Neuronal stem cell (in vitro differentiated cells): Measurements from ENCODE around the gene BCAS3.
A peak's percentile ranks its signal among the peaks of the same experiment; 100 is the strongest.

Experiments used
- DNase-seq: peaks from one replicate; pipeline ENCODE4 v3.0.0-alpha.2; 2013; ENCODE audit warnings: low spot score
- H2AFZ ChIP-seq: one replicate; pipeline ENCODE4 v1.6.1; 2013; ENCODE audit warnings: mild to moderate bottlenecking, low read length, inconsistent platforms
- H2AK5ac ChIP-seq: 2 replicates; pipeline ENCODE4 v1.6.1; 2013; ENCODE audit warnings: low read depth, mild to moderate bottlenecking, inconsistent platforms, low read length, moderate library complexity, mixed read lengths
- H2BK120ac ChIP-seq: 2 replicates; pipeline ENCODE4 v1.6.1; 2013; ENCODE audit warnings: low read depth, mild to moderate bottlenecking, inconsistent platforms, low read length, moderate library complexity, mixed read lengths
- H2BK12ac ChIP-seq: one replicate; pipeline ENCODE4 v1.6.1; 2013; ENCODE audit warnings: low read length, inconsistent platforms
- H2BK15ac ChIP-seq: 2 replicates; pipeline ENCODE4 v1.6.1; 2013; ENCODE audit warnings: mild to moderate bottlenecking, low read length, inconsistent platforms, mixed read lengths
- H2BK5ac ChIP-seq: one replicate; pipeline ENCODE4 v1.6.1; 2013; ENCODE audit warnings: inconsistent platforms, mild to moderate bottlenecking, low read length, moderate library complexity
- H3K14ac ChIP-seq: one replicate; pipeline ENCODE4 v1.6.1; 2013; ENCODE audit warnings: low read length, inconsistent platforms
- H3K18ac ChIP-seq: 2 replicates; pipeline ENCODE4 v1.6.1; 2013; ENCODE audit warnings: low read length, inconsistent platforms
- H3K23ac ChIP-seq: 2 replicates; pipeline ENCODE4 v1.6.1; 2013; ENCODE audit warnings: low read depth, mild to moderate bottlenecking, mixed read lengths, low read length, inconsistent platforms; ENCODE audit not compliant: poor library complexity
- H3K27ac ChIP-seq: replicated peaks from 3 replicates; pipeline ENCODE4 v1.5.1; 2013; ENCODE audit warnings: low read length, inconsistent platforms
- H3K27me3 ChIP-seq, 3 experiments: 2 replicates each; pipeline ENCODE4 v1.6.1; 2013; ENCODE audit warnings: low read length in 3 of 3, mild to moderate bottlenecking in 2 of 3, inconsistent platforms in 1 of 3, low read depth in 1 of 3, mixed read lengths in 1 of 3, moderate library complexity in 1 of 3; ENCODE audit not compliant: control insufficient read depth in 3 of 3, insufficient read depth in 3 of 3
- H3K36me3 ChIP-seq, 2 donors: replicated peaks in 1 of 2; 2 replicates each; pipeline ENCODE4 v1.6.1; 2013; ENCODE audit warnings: low read length in 2 of 2; ENCODE audit not compliant: control insufficient read depth in 2 of 2, insufficient read depth in 2 of 2
- H3K4ac ChIP-seq: 2 replicates; pipeline ENCODE4 v1.6.1; 2013; ENCODE audit warnings: inconsistent platforms, mild to moderate bottlenecking, low read length, moderate library complexity
- H3K4me1 ChIP-seq, 2 donors: 1 replicate in 1 of 2; 2 replicates in 1 of 2; pipeline ENCODE4 v1.6.1; 2013; ENCODE audit warnings: low read length in 2 of 2, low read depth in 1 of 2; ENCODE audit not compliant: control insufficient read depth in 2 of 2, insufficient read depth in 1 of 2
- H3K4me2 ChIP-seq: one replicate; pipeline ENCODE4 v1.6.1; 2013; ENCODE audit warnings: mild to moderate bottlenecking, low read length, inconsistent platforms; ENCODE audit not compliant: insufficient read depth, poor library complexity, severe bottlenecking
- H3K4me3 ChIP-seq, 2 donors: 2 replicates each; pipeline ENCODE4 v1.5.1; 2013; ENCODE audit warnings: low read length in 2 of 2, mild to moderate bottlenecking in 2 of 2, inconsistent platforms in 1 of 2, moderate library complexity in 1 of 2
- H3K79me1 ChIP-seq: one replicate; pipeline ENCODE4 v1.6.1; 2013; ENCODE audit warnings: low read depth, mild to moderate bottlenecking, inconsistent platforms, low read length, moderate library complexity
- H3K9ac ChIP-seq: one replicate; pipeline ENCODE4 v1.6.1; 2013; ENCODE audit warnings: mild to moderate bottlenecking, low read depth, low read length, inconsistent platforms; ENCODE audit not compliant: poor library complexity
- H3K9me3 ChIP-seq, 2 donors: replicated peaks in 1 of 2; 2 replicates each; pipeline versions ENCODE3 to v1.6.1; 2013; ENCODE audit warnings: low read length in 2 of 2, mild to moderate bottlenecking in 2 of 2, inconsistent platforms in 1 of 2, low read depth in 1 of 2, mixed read lengths in 1 of 2, moderate library complexity in 1 of 2; ENCODE audit not compliant: control insufficient read depth in 2 of 2, insufficient read depth in 1 of 2
- H4K8ac ChIP-seq: one replicate; pipeline ENCODE4 v1.6.1; 2013; ENCODE audit warnings: low read depth, mild to moderate bottlenecking, inconsistent platforms, low read length, moderate library complexity
- H4K91ac ChIP-seq: one replicate; pipeline ENCODE4 v1.6.1; 2013; ENCODE audit warnings: low read length, low read depth, mild to moderate bottlenecking, inconsistent platforms; ENCODE audit not compliant: poor library complexity
- WGBS, 2 donors: extraction: QIAGEN DNeasy Blood & Tissue Kit; methylation state at CpG; one replicate each; pipeline ENCODE4 v1.1.7; 2013; ENCODE audit warnings: missing lambda C conversion rate in 2 of 2, mixed read lengths in 1 of 2; ENCODE audit not compliant: insufficient read length in 2 of 2, insufficient replicate concordance in 1 of 2; ENCODE audit errors: extremely low coverage in 2 of 2; 5-methylcytosine and 5-hydroxymethylcytosine counted together

BCAS3 gene

DNA sequence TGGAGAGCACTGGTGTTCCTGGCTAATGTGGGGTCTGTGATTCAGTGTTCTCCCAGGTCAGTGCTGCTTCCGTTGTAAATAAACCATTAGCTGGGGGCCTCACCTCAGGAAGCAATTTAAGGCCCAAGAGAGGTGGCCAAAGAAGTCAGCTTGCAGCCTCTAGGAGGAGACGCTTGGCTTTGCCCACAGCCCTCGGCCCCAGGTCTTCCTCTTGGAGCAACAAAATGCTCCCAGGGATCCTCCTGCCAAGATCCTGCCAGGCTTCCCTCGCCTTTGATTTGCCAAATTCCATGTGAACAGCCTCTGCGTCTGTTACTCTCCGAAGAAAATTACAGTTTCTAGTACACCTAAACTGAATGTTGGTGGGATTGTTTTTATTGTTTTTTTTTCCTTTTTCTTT lies 659.6 kb downstream of the BCAS3 start:
- no peaks in the 10 kb centered on the region for H3K79me1 ChIP-seq
- WGBS, 2 donors: no CpG with 5 or more reads among the region's 6 CpGs

DNA sequence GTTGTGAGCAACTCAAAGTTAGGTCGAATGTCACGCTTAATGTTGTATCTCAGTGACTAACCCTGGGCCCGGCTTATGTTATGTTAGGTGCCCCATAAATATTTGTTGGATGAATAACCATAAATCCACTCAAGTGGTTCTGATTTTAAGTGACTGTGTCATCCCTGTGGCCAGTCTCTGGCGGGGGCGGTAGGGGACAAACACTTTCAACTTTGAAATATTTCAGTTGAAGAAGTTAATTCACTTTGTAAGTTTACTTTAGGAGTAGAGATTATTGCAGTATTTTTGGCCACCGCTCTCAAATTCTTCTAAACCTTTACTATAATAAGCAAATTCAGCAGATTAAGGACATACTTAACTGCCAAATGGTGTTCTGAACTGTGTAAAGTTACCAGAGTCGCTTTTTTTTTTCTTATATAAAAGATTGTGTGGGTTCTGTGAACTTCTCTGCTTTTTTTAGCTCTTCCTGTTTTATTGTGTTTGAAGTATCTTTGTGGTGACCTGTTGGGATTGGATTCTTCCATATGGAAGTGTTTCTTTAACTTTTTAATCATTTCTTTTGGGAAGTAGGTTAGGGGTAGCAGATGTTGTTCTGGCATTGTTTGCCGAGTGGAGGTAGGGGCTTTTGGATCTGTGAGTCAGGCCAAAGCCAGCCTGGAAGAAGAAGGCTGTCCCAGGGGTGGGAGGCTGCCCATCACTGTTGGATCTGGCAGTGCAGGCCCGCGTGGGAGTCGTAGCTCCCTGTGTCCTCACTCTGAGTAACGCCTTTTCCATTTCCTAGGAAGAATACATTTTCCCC lies 660.5 kb downstream of the BCAS3 start:
- no peak overlapping the region for H3K14ac ChIP-seq
- H4K8ac ChIP-seq: no peak overlapping the region
- no peak overlapping the region for H2BK5ac ChIP-seq
- no peak overlapping the region for H3K27ac ChIP-seq
- no peak overlapping the region for H3K9ac ChIP-seq
- H2BK120ac ChIP-seq: no peak overlapping the region
- H3K4me3 ChIP-seq: no peak overlapping the region
- no peak overlapping the region for H3K18ac ChIP-seq
- no peak for DNase-seq
- no peak overlapping the region for H3K4ac ChIP-seq
- H3K23ac ChIP-seq: no peak overlapping the region
- H3K9me3 ChIP-seq: no peaks in the 10 kb centered on the region
- no peak overlapping the region for H2BK12ac ChIP-seq
- H3K4me1 ChIP-seq: peaks cover 6 to 11% of the 10 kb centered on the region in 2 donors
- H2AFZ ChIP-seq: no peak overlapping the region
- H3K27me3 ChIP-seq: no peaks in the 10 kb centered on the region
- H2BK15ac ChIP-seq: no peak overlapping the region
- no peaks in the 10 kb centered on the region for H3K79me1 ChIP-seq
- no CpG with 5 or more reads among the region's 12 CpGs for WGBS, 2 donors
- H3K4me2 ChIP-seq: no peak overlapping the region
- H4K91ac ChIP-seq: no peak overlapping the region
- H3K36me3 ChIP-seq: no peaks in the 10 kb centered on the region
- no peak overlapping the region for H2AK5ac ChIP-seq

More for the DNA sequence above, 659.6 kb downstream of the BCAS3 start:
- no peak overlapping the region for H3K14ac ChIP-seq
- no peak overlapping the region for H2BK12ac ChIP-seq
- H2AFZ ChIP-seq: no peak overlapping the region
- no peak overlapping the region for H2BK5ac ChIP-seq
- no peak overlapping the region for H3K4ac ChIP-seq
- no peak overlapping the region for H4K91ac ChIP-seq
- peaks cover 6 to 11% of the 10 kb centered on the region in 2 donors for H3K4me1 ChIP-seq
- no peak overlapping the region for H3K18ac ChIP-seq
- H3K4me2 ChIP-seq: no peak overlapping the region
- no peak overlapping the region for H3K27ac ChIP-seq
- H2BK15ac ChIP-seq: no peak overlapping the region
- no peaks in the 10 kb centered on the region for H3K27me3 ChIP-seq
- DNase-seq: no peak
- H2AK5ac ChIP-seq: no peak overlapping the region
- no peak overlapping the region for H3K23ac ChIP-seq
- H3K36me3 ChIP-seq: no peaks in the 10 kb centered on the region
- H4K8ac ChIP-seq: no peak overlapping the region
- H2BK120ac ChIP-seq: no peak overlapping the region
- no peaks in the 10 kb centered on the region for H3K9me3 ChIP-seq
- H3K9ac ChIP-seq: no peak overlapping the region
- no peak overlapping the region for H3K4me3 ChIP-seq

DNA sequence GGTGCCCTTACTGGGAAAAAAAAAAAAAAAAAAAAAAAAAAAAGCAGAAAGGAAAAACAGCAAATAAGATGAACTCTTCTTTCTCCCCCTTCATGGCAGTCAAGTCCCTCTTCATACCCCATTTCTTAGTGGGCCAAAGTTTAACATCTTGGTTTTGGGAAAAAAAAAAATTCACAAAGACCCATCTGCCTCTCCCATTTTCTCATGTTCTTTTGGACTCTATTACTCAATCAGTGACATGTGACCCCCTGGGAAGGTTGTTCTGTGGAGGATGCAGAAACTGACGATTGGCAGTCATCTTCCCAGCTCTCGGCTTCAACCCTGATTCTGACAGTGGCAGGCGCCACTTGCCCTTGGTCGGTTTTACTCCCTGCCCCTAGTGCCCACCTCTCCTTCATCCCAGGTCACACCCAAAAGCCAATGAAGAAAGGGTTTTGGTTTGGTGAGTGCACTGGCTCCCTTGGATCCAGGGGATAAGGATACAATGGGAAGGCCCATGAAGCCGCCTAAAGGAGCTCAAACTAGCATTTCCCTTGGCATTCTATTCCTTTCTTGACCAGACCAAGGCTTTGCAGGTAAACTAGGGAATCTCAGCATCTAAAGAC lies 661.3 kb downstream of the BCAS3 start:
- Histone ChIP-seq H2AFZ (no peak overlapping the region), H3K9ac (no peak overlapping the region), H3K27me3 (no peaks in the 10 kb centered on the region), H2BK15ac (no peak overlapping the region), H3K4me1 (peaks cover 6 to 11% of the 10 kb centered on the region in 2 donors), H4K8ac (no peak overlapping the region), H3K4ac (no peak overlapping the region), H3K18ac (no peak overlapping the region), H2BK5ac (no peak overlapping the region), H3K36me3 (no peaks in the 10 kb centered on the region), H3K14ac (no peak overlapping the region), H2BK120ac (no peak overlapping the region), H3K4me2 (no peak overlapping the region), H3K9me3 (no peaks in the 10 kb centered on the region), H4K91ac (no peak overlapping the region), H2BK12ac (no peak overlapping the region), H3K23ac (no peak overlapping the region), H3K27ac (no peak overlapping the region), H2AK5ac (no peak overlapping the region), H3K4me3 (no peak overlapping the region), H3K79me1 (no peaks in the 10 kb centered on the region)
- DNase-seq: no peak
- no CpG with 5 or more reads among the region's 5 CpGs for WGBS, 2 donors

DNA sequence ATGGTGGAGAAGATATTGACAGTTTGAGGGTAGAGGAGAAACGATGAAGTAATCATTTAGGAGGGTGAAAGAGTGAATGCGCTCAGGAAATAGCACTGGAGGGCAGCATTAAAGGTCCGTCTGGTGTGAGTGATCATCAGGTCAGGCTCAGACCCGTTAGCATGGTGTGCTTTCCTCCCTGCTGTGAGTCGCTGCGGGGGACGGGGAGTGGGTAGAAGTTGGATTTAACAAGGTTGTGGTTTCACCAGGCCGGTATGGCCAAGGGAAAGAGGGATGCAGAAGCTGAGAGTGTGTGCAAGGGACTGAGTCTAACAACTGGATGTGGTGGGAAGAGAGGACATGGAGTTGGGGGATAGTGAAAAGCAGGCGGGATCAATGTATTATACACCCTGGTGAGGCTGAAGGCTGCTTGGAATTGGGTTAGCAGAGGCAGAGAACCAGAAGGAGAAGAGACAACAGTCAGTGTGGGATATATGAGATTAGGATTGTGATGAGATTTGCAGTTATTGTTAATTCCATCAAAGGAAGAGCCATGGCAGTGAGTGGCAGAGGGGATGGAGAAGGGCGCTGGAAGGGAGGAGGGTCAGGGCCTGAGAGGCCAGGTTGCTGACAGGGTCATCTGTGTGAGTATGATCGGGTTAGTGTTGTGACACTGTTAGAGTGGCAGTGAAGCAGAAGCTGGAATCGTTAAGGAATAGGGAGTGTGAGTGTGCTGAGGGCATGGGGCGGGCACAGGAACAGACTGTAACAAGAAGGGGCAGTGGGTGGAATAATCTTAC lies 663.0 kb downstream of the BCAS3 start:
- Histone ChIP-seq H3K9ac (no peak overlapping the region), H3K27ac (no peak overlapping the region), H3K18ac (no peak overlapping the region), H3K4me2 (no peak overlapping the region), H2AK5ac (no peak overlapping the region), H3K4me3 (peak overlapping the region in 1 of 2 donors; percentile 65), H2AFZ (no peak overlapping the region), H3K36me3 (no peaks in the 10 kb centered on the region), H4K91ac (no peak overlapping the region), H2BK120ac (no peak overlapping the region), H3K79me1 (no peaks in the 10 kb centered on the region), H3K27me3 (no peaks in the 10 kb centered on the region), H3K4me1 (peaks cover 6 to 16% of the 10 kb centered on the region in 2 donors), H3K14ac (no peak overlapping the region), H2BK15ac (no peak overlapping the region), H3K9me3 (no peaks in the 10 kb centered on the region), H2BK5ac (no peak overlapping the region), H3K23ac (no peak overlapping the region), H3K4ac (no peak overlapping the region), H2BK12ac (no peak overlapping the region), H4K8ac (no peak overlapping the region)
- DNase-seq: no peak
- WGBS, 2 donors: no CpG with 5 or more reads among the region's 13 CpGs
